Stimulated activated CD4-positive, alpha-beta T cell treated with anti-CD3 and anti-CD28 coated beads, Interleukin-12 subunit alpha, Interleukin-12 subunit beta, amount 100 ng/mL, for 48 hours (primary cell): Measurements from ENCODE around the gene C1QB.
"Not testable (repeated sequence)": the region's sequence is repeated elsewhere in the genome, so short reads cannot be mapped to it uniquely, and the experiment has no call there.

Experiments used
- DNase-seq, 3 donors: peaks; one replicate each; pipeline ENCODE4 v3.0.0-alpha.2; 2020; ENCODE audit warnings: low read depth in 2 of 3, low spot score in 1 of 3

C1QB gene

GRCh38 chr1:22691031-22691753 lies 38.2 kb downstream of the C1QB start:
- DNase-seq: no peak

- DNase-seq: no peak
These were observed 41.1 kb downstream of the C1QB start for GRCh38 chr1:22694172-22694571.

- DNase-seq: no peak
These were observed 43.6 kb downstream of the C1QB start for GRCh38 chr1:22696610-22697009.

GRCh38 chr1:22697980-22698379 lies 44.9 kb downstream of the C1QB start:
- no peak for DNase-seq

GRCh38 chr1:22699681-22700520 lies 46.9 kb downstream of the C1QB start:
- DNase-seq: no peak

- DNase-seq: no peak
These were observed 49.5 kb downstream of the C1QB start for GRCh38 chr1:22702296-22703085.

- DNase-seq: peak; percentile 62 to 81 (median 77)
These were observed 51.5 kb downstream of the C1QB start for GRCh38 chr1:22704440-22705067.

GRCh38 chr1:22705586-22705985 lies 52.5 kb downstream of the C1QB start:
- no peak for DNase-seq

GRCh38 chr1:22706100-22706499 lies 53.1 kb downstream of the C1QB start:
- DNase-seq: not testable (repeated sequence)

GRCh38 chr1:22708777-22709176 lies 55.7 kb downstream of the C1QB start:
- DNase-seq: no peak

- DNase-seq: no peak
These were observed 56.2 kb downstream of the C1QB start for GRCh38 chr1:22709227-22709626.

GRCh38 chr1:22709891-22710700 lies 57.1 kb downstream of the C1QB start:
- peak in 1 of 3 donors; percentile 16 for DNase-seq

- DNase-seq: no peak
These were observed 57.6 kb downstream of the C1QB start, which contains the start of gene EPHB2 for GRCh38 chr1:22710701-22711049. TSS of gene EPHB2 (plus strand) at chr1:22710839. CDS start at chr1:22710983, 144 bp downstream.

- no peak for DNase-seq
These were observed 58.0 kb downstream of the C1QB start for GRCh38 chr1:22711071-22711470.
